Activated T-cell treated with anti-CD3 and anti-CD28 coated beads, Interleukin-2, amount 50 U/mL, for 1 hour (primary cell): ENCODE results near the gene KCNQ1.

Source experiments
- DNase-seq: peaks from one replicate; pipeline ENCODE4 v3.0.0-alpha.2; 2020

The KCNQ1 gene

GRCh38 chr11:2574043-2574552, 129.3 kb downstream of the KCNQ1 start:
- DNase-seq: no peak

- DNase-seq: no peak
Observed at GRCh38 chr11:2574553-2575535, 130.0 kb downstream of the KCNQ1 start.

GRCh38 chr11:2575591-2576051, 130.8 kb downstream of the KCNQ1 start:
- no peak for DNase-seq

GRCh38 chr11:2576111-2576510, 131.3 kb downstream of the KCNQ1 start:
- DNase-seq: no peak

- DNase-seq: no peak
Observed at GRCh38 chr11:2576549-2576948, 131.7 kb downstream of the KCNQ1 start.

GRCh38 chr11:2577031-2577990, 132.5 kb downstream of the KCNQ1 start:
- peak; percentile 14 for DNase-seq

- DNase-seq: peak; percentile 16
Observed at GRCh38 chr11:2577991-2578928, 133.5 kb downstream of the KCNQ1 start.

- DNase-seq: no peak
Observed at GRCh38 chr11:2578929-2579270, 134.1 kb downstream of the KCNQ1 start.

GRCh38 chr11:2579315-2580060, 134.7 kb downstream of the KCNQ1 start:
- no peak for DNase-seq

- DNase-seq: no peak
Observed at GRCh38 chr11:2580061-2580421, 135.2 kb downstream of the KCNQ1 start.

- DNase-seq: no peak
Observed at GRCh38 chr11:2580571-2581001, 135.8 kb downstream of the KCNQ1 start.

- DNase-seq: no peak
Observed at GRCh38 chr11:2581151-2581930, 136.5 kb downstream of the KCNQ1 start.

- DNase-seq: no peak
Observed at GRCh38 chr11:2581931-2582350, 137.1 kb downstream of the KCNQ1 start.

GRCh38 chr11:2582351-2582945, 137.6 kb downstream of the KCNQ1 start:
- DNase-seq: no peak

GRCh38 chr11:2582946-2583604, 138.3 kb downstream of the KCNQ1 start:
- DNase-seq: no peak

GRCh38 chr11:2583605-2583958, 138.8 kb downstream of the KCNQ1 start:
- no peak for DNase-seq

GRCh38 chr11:2584434-2584811, 139.6 kb downstream of the KCNQ1 start:
- no peak for DNase-seq

- no peak for DNase-seq
Observed at GRCh38 chr11:2584812-2585565, 140.2 kb downstream of the KCNQ1 start.

- no peak for DNase-seq
Observed at GRCh38 chr11:2585566-2586086, 140.8 kb downstream of the KCNQ1 start.
